ENCODE measurements around the gene ABCD4. TPM values are rescaled to one million over a fixed set of nuclear protein-coding genes. Genes with fewer than 3 reads are reported as not detected.
"Not testable (repeated sequence)": the region's sequence is repeated elsewhere in the genome, so short reads cannot be mapped to it uniquely, and the experiment has no call there.

Gene ABCD4
- polyA plus RNA-seq, 4 donors, result 31.1 to 138 (median 51.7) TPM

DNA sequence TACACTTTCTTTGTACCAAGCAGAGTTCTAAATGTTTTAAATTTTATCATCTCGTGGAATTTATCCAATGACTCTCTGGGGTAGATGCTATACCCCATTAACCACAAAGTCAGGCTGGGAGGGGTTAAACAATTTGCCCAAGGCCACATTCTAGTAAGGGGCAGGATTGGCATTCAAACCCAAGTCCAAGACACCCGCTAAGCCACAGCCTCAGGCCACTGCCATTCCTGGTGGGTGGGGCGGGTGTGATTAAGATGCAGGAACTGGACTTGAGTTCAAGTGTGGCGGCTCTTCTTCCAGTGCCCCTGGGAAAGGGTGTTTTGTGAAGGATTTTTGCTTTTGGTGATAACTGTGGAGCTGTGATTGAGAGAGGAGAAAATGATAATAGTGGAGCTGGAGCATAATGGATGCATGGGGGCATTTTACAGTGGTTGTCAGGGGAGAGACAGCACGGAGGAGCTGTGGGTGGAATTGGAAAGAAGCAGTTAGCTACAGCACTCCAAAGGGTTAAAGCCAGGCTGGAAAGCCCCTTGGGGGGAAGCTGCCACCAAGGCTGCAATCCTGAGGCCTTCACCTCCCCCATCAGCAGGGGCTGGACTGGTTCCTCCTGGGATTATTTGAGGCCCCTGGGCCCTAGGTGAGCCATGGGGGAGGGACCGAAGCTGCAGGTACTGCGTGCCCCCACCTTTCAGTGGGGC is 44.5 kb upstream of the ABCD4 start:
- Histone ChIP-seq H3K4me3 (ENCODE audit: low read depth in 1 of 3, low read length in 3 of 3) (no peak overlapping the region), H3K27ac (ENCODE audit: low read depth in 1 of 3, low read length in 2 of 3) (no peak overlapping the region), H3K27me3 (ENCODE audit: control insufficient read depth in 3 of 3, insufficient read depth in 3 of 3, low read length in 3 of 3) (peaks cover 0 to 6% (median 0%) of the 10 kb centered on the region in 3 donors), H3K36me3 (ENCODE audit: control insufficient read depth in 3 of 3, insufficient read depth in 2 of 3, low read depth in 1 of 3, low read length in 3 of 3) (no peaks in the 10 kb centered on the region), H3K4me1 (ENCODE audit: control insufficient read depth in 3 of 3, insufficient read depth in 2 of 3, low read depth in 1 of 3, low read length in 2 of 3) (peaks cover 0 to 47% (median 7%) of the 10 kb centered on the region in 3 donors), H3K9me3 (ENCODE audit: control insufficient read depth in 2 of 2, insufficient read depth in 1 of 2, low read depth in 1 of 2, low read length in 1 of 2) (no peaks in the 10 kb centered on the region)
- DNase-seq (no peak), FAIRE-seq (no peak)
- WGBS, 3 donors, result 76 to 79% (median 78%) methylated on average over 7 of the region's 7 CpGs

DNA sequence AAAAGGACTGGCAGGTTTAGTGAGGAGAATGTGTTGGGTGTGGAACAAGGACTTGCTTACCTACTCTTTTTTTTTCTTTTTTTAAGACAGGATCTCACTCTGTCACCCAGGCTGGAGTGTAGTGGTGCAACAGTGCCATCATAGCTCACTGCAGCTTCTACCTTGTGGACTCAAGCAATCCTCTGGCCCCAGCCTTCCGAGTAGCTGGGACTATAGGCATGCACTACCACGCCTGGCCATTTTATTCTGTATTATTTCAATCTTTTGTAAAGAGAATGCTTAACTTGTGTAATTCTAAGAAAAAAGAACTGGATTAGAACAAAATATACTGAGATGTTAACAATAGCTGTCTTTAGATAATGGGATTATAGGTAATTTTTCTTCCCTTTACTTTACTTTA is 43.6 kb upstream of the ABCD4 start:
- H3K9me3 ChIP-seq (ENCODE audit: control insufficient read depth in 2 of 2, insufficient read depth in 1 of 2, low read depth in 1 of 2, low read length in 1 of 2), result no peaks in the 10 kb centered on the region
- peak in 1 of 2 donors; percentile 30 for DNase-seq
- no peak overlapping the region for H3K4me3 ChIP-seq (ENCODE audit: low read depth in 1 of 3, low read length in 3 of 3)
- FAIRE-seq, result no peak
- peaks cover 0 to 6% (median 0%) of the 10 kb centered on the region in 3 donors for H3K27me3 ChIP-seq (ENCODE audit: control insufficient read depth in 3 of 3, insufficient read depth in 3 of 3, low read length in 3 of 3)
- H3K36me3 ChIP-seq (ENCODE audit: control insufficient read depth in 3 of 3, insufficient read depth in 2 of 3, low read depth in 1 of 3, low read length in 3 of 3), result no peaks in the 10 kb centered on the region
- WGBS, 3 donors, result 79 to 90% (median 88%) methylated on average over 2 of the region's 2 CpGs
- H3K4me1 ChIP-seq (ENCODE audit: control insufficient read depth in 3 of 3, insufficient read depth in 2 of 3, low read depth in 1 of 3, low read length in 2 of 3), result peaks cover 0 to 49% (median 7%) of the 10 kb centered on the region in 3 donors
- H3K27ac ChIP-seq (ENCODE audit: low read depth in 1 of 3, low read length in 2 of 3), result no peak overlapping the region

DNA sequence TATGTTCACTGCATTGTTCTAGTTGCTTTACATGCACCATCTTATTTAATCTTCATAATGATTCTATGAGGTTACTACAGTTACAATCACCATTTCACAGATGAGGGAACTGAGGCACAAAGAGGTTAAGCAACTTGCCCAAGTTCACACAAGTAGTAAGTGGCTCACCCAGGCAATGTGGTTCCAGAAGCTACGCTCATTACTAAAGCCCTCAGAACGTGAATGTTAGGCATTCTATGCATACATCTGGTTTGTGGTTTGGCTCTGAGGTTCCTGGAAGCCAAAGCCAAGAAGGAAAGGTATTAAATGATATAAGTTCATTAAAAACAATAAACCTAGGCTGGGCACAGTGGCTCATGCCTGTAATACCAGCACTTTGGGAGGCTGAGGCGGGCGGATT is 31.2 kb upstream of the ABCD4 start:
- FAIRE-seq (no peak), DNase-seq (no peak)
- Histone ChIP-seq H3K27me3 (ENCODE audit: control insufficient read depth in 3 of 3, insufficient read depth in 3 of 3, low read length in 3 of 3) (peaks cover 0 to 3% (median 0%) of the 10 kb centered on the region in 3 donors), H3K36me3 (ENCODE audit: control insufficient read depth in 3 of 3, insufficient read depth in 2 of 3, low read depth in 1 of 3, low read length in 3 of 3) (no peaks in the 10 kb centered on the region), H3K9me3 (ENCODE audit: control insufficient read depth in 2 of 2, insufficient read depth in 1 of 2, low read depth in 1 of 2, low read length in 1 of 2) (no peaks in the 10 kb centered on the region), H3K4me1 (ENCODE audit: control insufficient read depth in 3 of 3, insufficient read depth in 2 of 3, low read depth in 1 of 3, low read length in 2 of 3) (no peaks in the 10 kb centered on the region), H3K4me3 (ENCODE audit: low read depth in 1 of 3, low read length in 3 of 3) (no peak overlapping the region), H3K27ac (ENCODE audit: low read depth in 1 of 3, low read length in 2 of 3) (no peak overlapping the region)
- WGBS, 3 donors, result 79 to 86% (median 81%) methylated on average over 4 of the region's 4 CpGs

DNA sequence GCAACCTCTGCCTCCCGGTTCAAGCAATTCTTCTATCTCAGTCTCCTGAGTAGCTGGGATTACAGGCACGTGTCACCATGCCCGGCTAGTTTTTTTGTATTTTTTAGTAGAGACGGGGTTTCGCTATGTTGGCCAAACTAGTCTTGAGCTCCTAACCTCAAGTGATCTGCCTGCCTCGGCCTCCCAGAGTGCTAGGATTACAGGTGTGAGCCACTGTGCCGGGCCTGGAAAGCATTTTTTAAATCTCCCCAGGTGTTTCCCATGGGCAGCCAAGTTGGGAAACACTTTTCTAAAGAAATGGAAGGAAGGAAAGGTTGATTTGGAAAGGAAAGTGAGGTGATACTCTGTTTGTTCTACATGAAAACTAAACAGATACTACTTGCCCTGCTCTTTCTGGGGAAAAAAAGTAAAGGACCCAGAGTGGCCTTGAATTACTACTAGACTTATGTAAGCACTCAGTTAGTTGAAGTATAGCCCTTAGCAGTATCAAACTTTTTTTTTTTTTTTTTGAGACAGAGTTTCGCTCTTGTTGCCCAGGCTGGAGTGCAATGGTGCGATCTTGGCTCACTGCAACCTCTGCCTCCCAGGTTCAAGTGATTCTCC is 27.3 kb upstream of the ABCD4 start:
- not testable (repeated sequence) for H3K9me3 ChIP-seq (ENCODE audit: control insufficient read depth in 2 of 2, insufficient read depth in 1 of 2, low read depth in 1 of 2, low read length in 1 of 2); H3K36me3 ChIP-seq (ENCODE audit: control insufficient read depth in 3 of 3, insufficient read depth in 2 of 3, low read depth in 1 of 3, low read length in 3 of 3); H3K27ac ChIP-seq (ENCODE audit: low read depth in 1 of 3, low read length in 2 of 3); FAIRE-seq; DNase-seq; H3K27me3 ChIP-seq (ENCODE audit: control insufficient read depth in 3 of 3, insufficient read depth in 3 of 3, low read length in 3 of 3); H3K4me3 ChIP-seq (ENCODE audit: low read depth in 1 of 3, low read length in 3 of 3)
- 88 to 93% (median 89%) methylated on average over 7 to 9 of the region's 9 CpGs for whole genome bisulfite sequencing, 3 donors
- peaks cover 0 to 18% (median 0%) of the 10 kb centered on the region in 3 donors for H3K4me1 ChIP-seq (ENCODE audit: control insufficient read depth in 3 of 3, insufficient read depth in 2 of 3, low read depth in 1 of 3, low read length in 2 of 3)

DNA sequence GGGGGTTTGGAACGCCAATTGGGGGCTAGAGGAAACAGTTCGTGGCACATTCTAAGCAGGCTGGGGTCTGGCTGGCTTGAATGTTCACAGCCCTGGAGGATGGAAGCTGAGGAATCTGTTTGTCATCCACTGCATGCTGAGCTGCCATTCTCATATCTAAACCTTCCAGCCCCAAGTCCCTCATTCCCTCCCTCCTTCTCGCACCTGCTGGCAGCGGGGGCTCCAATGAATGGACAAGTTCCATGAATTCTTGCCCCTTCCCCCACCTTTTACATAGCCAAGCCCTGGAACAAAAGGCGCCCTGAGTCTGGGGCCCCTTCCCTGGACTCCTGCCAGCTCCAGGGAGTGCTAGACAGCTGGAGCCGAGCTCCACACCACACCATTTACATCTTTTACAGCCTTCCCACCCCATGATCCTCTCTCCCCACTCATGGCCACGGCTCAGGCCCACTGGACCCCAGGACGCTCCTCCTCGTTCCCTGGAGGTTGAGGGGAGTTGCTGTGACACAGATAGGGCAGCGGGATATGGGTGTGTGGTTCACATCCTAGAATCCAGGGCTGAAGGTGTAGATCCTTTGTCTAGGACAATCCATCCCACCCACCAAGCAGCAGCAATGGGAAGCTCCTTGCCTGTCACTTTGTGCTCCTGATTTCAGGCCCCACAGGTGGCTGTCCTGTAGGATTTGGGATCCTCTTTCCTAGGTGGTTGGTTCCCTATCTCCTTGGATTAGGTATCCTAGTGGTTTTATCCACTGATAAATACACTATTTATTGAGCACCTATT is 23.8 kb upstream of the ABCD4 start:
- Histone ChIP-seq H3K4me3 (ENCODE audit: low read depth in 1 of 3, low read length in 3 of 3) (no peak overlapping the region), H3K27ac (ENCODE audit: low read depth in 1 of 3, low read length in 2 of 3) (peak overlapping the region in 1 of 3 donors; percentile 30), H3K36me3 (ENCODE audit: control insufficient read depth in 3 of 3, insufficient read depth in 2 of 3, low read depth in 1 of 3, low read length in 3 of 3) (no peaks in the 10 kb centered on the region), H3K27me3 (ENCODE audit: control insufficient read depth in 3 of 3, insufficient read depth in 3 of 3, low read length in 3 of 3) (no peaks in the 10 kb centered on the region), H3K4me1 (ENCODE audit: control insufficient read depth in 3 of 3, insufficient read depth in 2 of 3, low read depth in 1 of 3, low read length in 2 of 3) (peaks cover 0 to 18% (median 0%) of the 10 kb centered on the region in 3 donors), H3K9me3 (ENCODE audit: control insufficient read depth in 2 of 2, insufficient read depth in 1 of 2, low read depth in 1 of 2, low read length in 1 of 2) (no peaks in the 10 kb centered on the region)
- DNase-seq (peak; percentile 6 to 90), FAIRE-seq (no peak)
- WGBS, 3 donors, result 21 to 31% (median 28%) methylated on average over 10 of the region's 10 CpGs

DNA sequence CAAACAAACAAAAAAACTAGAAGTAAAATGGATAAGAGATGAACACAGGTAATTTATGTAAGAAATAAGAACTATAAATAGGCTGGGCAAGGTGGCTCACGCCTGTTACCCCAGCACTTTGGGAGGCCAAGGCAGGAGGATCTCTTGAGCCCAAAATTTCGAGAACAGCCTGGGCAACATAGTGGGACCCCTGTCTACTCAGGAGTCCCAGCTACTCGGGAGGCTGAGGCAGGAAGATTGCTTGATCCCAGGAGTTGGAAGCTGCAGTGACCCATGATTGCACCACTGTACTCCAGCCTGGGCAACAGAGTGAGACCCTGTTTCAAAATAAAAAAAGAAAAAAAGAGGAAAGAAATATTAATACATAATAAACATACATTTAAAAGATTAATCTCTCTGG is 22.7 kb upstream of the ABCD4 start:
- FAIRE-seq, result no peak
- no peaks in the 10 kb centered on the region for H3K36me3 ChIP-seq (ENCODE audit: control insufficient read depth in 3 of 3, insufficient read depth in 2 of 3, low read depth in 1 of 3, low read length in 3 of 3)

DNA sequence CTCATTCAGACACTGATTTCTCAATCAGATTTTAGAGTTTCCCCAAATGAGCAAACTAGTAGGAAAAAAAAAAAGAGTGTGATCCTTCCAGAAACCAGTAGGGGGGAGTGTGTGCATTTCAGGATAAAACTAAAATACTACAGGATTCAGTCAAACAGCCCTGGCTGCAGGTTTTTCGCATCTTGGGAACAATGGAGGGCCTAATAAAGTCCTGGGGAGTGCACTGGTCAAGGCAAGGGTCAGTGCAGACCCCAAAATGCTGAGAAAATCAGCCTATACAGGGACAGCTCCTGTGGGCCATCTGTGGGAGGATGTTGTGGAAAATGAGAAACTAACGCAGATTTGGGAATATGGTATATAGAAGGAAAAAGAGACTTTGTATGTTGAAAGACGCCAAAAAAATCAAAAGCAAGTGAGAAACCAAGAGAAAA is 22.2 kb upstream of the ABCD4 start:
- Histone ChIP-seq H3K27ac (ENCODE audit: low read depth in 1 of 3, low read length in 2 of 3) (no peak overlapping the region), H3K9me3 (ENCODE audit: control insufficient read depth in 2 of 2, insufficient read depth in 1 of 2, low read depth in 1 of 2, low read length in 1 of 2) (no peaks in the 10 kb centered on the region), H3K4me3 (ENCODE audit: low read depth in 1 of 3, low read length in 3 of 3) (no peak overlapping the region), H3K27me3 (ENCODE audit: control insufficient read depth in 3 of 3, insufficient read depth in 3 of 3, low read length in 3 of 3) (no peaks in the 10 kb centered on the region), H3K4me1 (ENCODE audit: control insufficient read depth in 3 of 3, insufficient read depth in 2 of 3, low read depth in 1 of 3, low read length in 2 of 3) (peaks cover 0 to 18% (median 0%) of the 10 kb centered on the region in 3 donors), H3K36me3 (ENCODE audit: control insufficient read depth in 3 of 3, insufficient read depth in 2 of 3, low read depth in 1 of 3, low read length in 3 of 3) (no peaks in the 10 kb centered on the region)
- no peak for FAIRE-seq
- DNase-seq, result peak; percentile 25 to 59
- WGBS, 3 donors, result 57 to 61% (median 58%) methylated on average over 3 of the region's 3 CpGs

More for the DNA sequence above, 22.7 kb upstream of the ABCD4 start:
- Histone ChIP-seq H3K27me3 (ENCODE audit: control insufficient read depth in 3 of 3, insufficient read depth in 3 of 3, low read length in 3 of 3) (no peaks in the 10 kb centered on the region), H3K4me1 (ENCODE audit: control insufficient read depth in 3 of 3, insufficient read depth in 2 of 3, low read depth in 1 of 3, low read length in 2 of 3) (peaks cover 0 to 18% (median 0%) of the 10 kb centered on the region in 3 donors), H3K27ac (ENCODE audit: low read depth in 1 of 3, low read length in 2 of 3) (no peak overlapping the region), H3K4me3 (ENCODE audit: low read depth in 1 of 3, low read length in 3 of 3) (no peak overlapping the region), H3K9me3 (ENCODE audit: control insufficient read depth in 2 of 2, insufficient read depth in 1 of 2, low read depth in 1 of 2, low read length in 1 of 2) (no peaks in the 10 kb centered on the region)
- DNase-seq, result no peak
- 64 to 78% (median 73%) methylated on average over 3 of the region's 3 CpGs for WGBS, 3 donors

DNA sequence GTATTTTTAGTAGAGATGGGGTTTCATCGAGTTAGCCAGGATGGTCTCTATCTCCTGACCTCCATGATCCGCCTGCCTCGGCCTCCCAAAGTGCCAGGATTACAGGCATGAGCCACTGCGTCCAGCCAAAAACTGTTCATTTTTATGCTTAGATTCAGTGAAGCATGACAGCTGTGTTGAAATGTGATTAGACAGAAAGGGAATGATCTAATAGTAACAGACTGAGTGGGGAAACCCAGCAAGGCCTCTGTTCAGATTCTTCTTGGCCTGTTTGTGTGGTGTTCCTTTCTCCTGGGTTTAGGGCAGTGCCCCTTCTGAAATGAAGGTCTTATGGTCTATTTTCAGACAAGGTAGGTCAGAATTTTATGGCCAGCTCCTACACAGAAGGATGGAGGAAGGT is 11.8 kb upstream of the ABCD4 start:
- WGBS, 3 donors, result 78 to 93% (median 90%) methylated on average over 4 of the region's 4 CpGs
- DNase-seq (peak in 1 of 2 donors; percentile 21), FAIRE-seq (no peak)
- Histone ChIP-seq H3K27me3 (ENCODE audit: control insufficient read depth in 3 of 3, insufficient read depth in 3 of 3, low read length in 3 of 3) (peaks cover 0 to 1% (median 0%) of the 10 kb centered on the region in 3 donors), H3K4me1 (ENCODE audit: control insufficient read depth in 3 of 3, insufficient read depth in 2 of 3, low read depth in 1 of 3, low read length in 2 of 3) (peaks cover 0 to 4% (median 0%) of the 10 kb centered on the region in 3 donors), H3K4me3 (ENCODE audit: low read depth in 1 of 3, low read length in 3 of 3) (no peak overlapping the region), H3K9me3 (ENCODE audit: control insufficient read depth in 2 of 2, insufficient read depth in 1 of 2, low read depth in 1 of 2, low read length in 1 of 2) (no peaks in the 10 kb centered on the region), H3K27ac (ENCODE audit: low read depth in 1 of 3, low read length in 2 of 3) (no peak overlapping the region), H3K36me3 (ENCODE audit: control insufficient read depth in 3 of 3, insufficient read depth in 2 of 3, low read depth in 1 of 3, low read length in 3 of 3) (no peaks in the 10 kb centered on the region)
